ENCODE results near the gene ADAMTS17. TPM values are rescaled to one million over a fixed set of nuclear protein-coding genes. Genes with fewer than 3 reads are reported as not detected.

ADAMTS17 gene
- total and polyA plus RNA-seq, 2 experiments from 2014 or later, result 3.7 to 4.4 TPM

- no peak for TF ChIP-seq EZH2 (IDR thresholded peaks at IDR 0.05; ENCODE audit: borderline replicate concordance)
- TF ChIP-seq EZH2phosphoT487 (IDR thresholded peaks at IDR 0.05; ENCODE audit: low read depth, severe bottlenecking, unreplicated experiment), result no peak
- no peaks in the 10 kb centered on the region for H4K20me1 ChIP-seq (ENCODE audit: insufficient read depth, poor library complexity, severe bottlenecking)
- WGBS (ENCODE audit: low lambda C conversion rate, missing lambda C conversion rate), result 83% methylated on average over 11 of the region's 11 CpGs
Measured at GRCh38 chr15:100058458-100058857, 283.3 kb downstream of the ADAMTS17 start.

GRCh38 chr15:100057281-100057680, 284.5 kb downstream of the ADAMTS17 start:
- no peak overlapping the region for H3K27ac ChIP-seq
- H4K20me1 ChIP-seq (ENCODE audit: insufficient read depth, poor library complexity, severe bottlenecking), result no peaks in the 10 kb centered on the region
- 93% methylated on average over 8 of the region's 8 CpGs for WGBS (ENCODE audit: low lambda C conversion rate, missing lambda C conversion rate)
- H3K4me2 ChIP-seq, result no peak overlapping the region
- no peaks in the 10 kb centered on the region for H3K9me2 ChIP-seq (replicated peaks; ENCODE audit: insufficient read depth)
- H3K4me3 ChIP-seq, result no peak overlapping the region
- H3K9me3 ChIP-seq (ENCODE audit: low read depth), result no peaks in the 10 kb centered on the region
- no peak for DNase-seq (ENCODE audit: low spot score)
- no peaks in the 10 kb centered on the region for H3K36me3 ChIP-seq (replicated peaks; ENCODE audit: insufficient read depth, low read depth)
- no peaks in the 10 kb centered on the region for H3K27me3 ChIP-seq
- H3K79me2 ChIP-seq, result no peaks in the 10 kb centered on the region
- H2AFZ ChIP-seq, result no peak overlapping the region
- no peak for TF ChIP-seq CTCF (IDR thresholded peaks at IDR 0.05; ENCODE audit: poor library complexity)
- no peak for TF ChIP-seq EZH2phosphoT487 (IDR thresholded peaks at IDR 0.05; ENCODE audit: low read depth, severe bottlenecking, unreplicated experiment)
- no peak for TF ChIP-seq EZH2 (IDR thresholded peaks at IDR 0.05; ENCODE audit: borderline replicate concordance)
- no peaks in the 10 kb centered on the region for H3K4me1 ChIP-seq (ENCODE audit: insufficient read depth)

More at GRCh38 chr15:100058458-100058857, 283.3 kb downstream of the ADAMTS17 start:
- H3K4me1 ChIP-seq (ENCODE audit: insufficient read depth), result no peaks in the 10 kb centered on the region
- no peaks in the 10 kb centered on the region for H3K9me2 ChIP-seq (replicated peaks; ENCODE audit: insufficient read depth)
- H3K79me2 ChIP-seq, result no peaks in the 10 kb centered on the region
- no peaks in the 10 kb centered on the region for H3K36me3 ChIP-seq (replicated peaks; ENCODE audit: insufficient read depth, low read depth)
- H3K4me3 ChIP-seq, result no peak overlapping the region
- DNase-seq (ENCODE audit: low spot score), result no peak
- H2AFZ ChIP-seq, result no peak overlapping the region
- H3K4me2 ChIP-seq, result no peak overlapping the region
- no peaks in the 10 kb centered on the region for H3K9me3 ChIP-seq (ENCODE audit: low read depth)
- no peak overlapping the region for H3K27ac ChIP-seq
- no peaks in the 10 kb centered on the region for H3K27me3 ChIP-seq

GRCh38 chr15:100056411-100057072, 285.2 kb downstream of the ADAMTS17 start:
- no peaks in the 10 kb centered on the region for H3K36me3 ChIP-seq (replicated peaks; ENCODE audit: insufficient read depth, low read depth)
- H3K27me3 ChIP-seq, result no peaks in the 10 kb centered on the region
- H3K27ac ChIP-seq, result no peak overlapping the region
- 92% methylated on average over 12 of the region's 14 CpGs for WGBS (ENCODE audit: low lambda C conversion rate, missing lambda C conversion rate)
- TF ChIP-seq CTCF (IDR thresholded peaks at IDR 0.05; ENCODE audit: poor library complexity), result no peak
- TF ChIP-seq EZH2 (IDR thresholded peaks at IDR 0.05; ENCODE audit: borderline replicate concordance), result no peak
- TF ChIP-seq EZH2phosphoT487 (IDR thresholded peaks at IDR 0.05; ENCODE audit: low read depth, severe bottlenecking, unreplicated experiment), result no peak
- H2AFZ ChIP-seq, result no peak overlapping the region
- no peaks in the 10 kb centered on the region for H4K20me1 ChIP-seq (ENCODE audit: insufficient read depth, poor library complexity, severe bottlenecking)
- no peaks in the 10 kb centered on the region for H3K9me3 ChIP-seq (ENCODE audit: low read depth)
- H3K4me3 ChIP-seq, result no peak overlapping the region
- H3K4me1 ChIP-seq (ENCODE audit: insufficient read depth), result no peaks in the 10 kb centered on the region
- no peak overlapping the region for H3K4me2 ChIP-seq
- H3K79me2 ChIP-seq, result no peaks in the 10 kb centered on the region
- H3K9me2 ChIP-seq (replicated peaks; ENCODE audit: insufficient read depth), result no peaks in the 10 kb centered on the region
- DNase-seq (ENCODE audit: low spot score), result no peak

GRCh38 chr15:100055821-100056220, 286.0 kb downstream of the ADAMTS17 start:
- H3K4me1 ChIP-seq (ENCODE audit: insufficient read depth), result no peaks in the 10 kb centered on the region
- no peak for TF ChIP-seq CTCF (IDR thresholded peaks at IDR 0.05; ENCODE audit: poor library complexity)
- no peak for TF ChIP-seq EZH2phosphoT487 (IDR thresholded peaks at IDR 0.05; ENCODE audit: low read depth, severe bottlenecking, unreplicated experiment)
- no peak for TF ChIP-seq EZH2 (IDR thresholded peaks at IDR 0.05; ENCODE audit: borderline replicate concordance)
- no peak overlapping the region for H3K27ac ChIP-seq
- WGBS (ENCODE audit: low lambda C conversion rate, missing lambda C conversion rate), result 94% methylated on average over 2 of the region's 2 CpGs
- H3K27me3 ChIP-seq, result no peaks in the 10 kb centered on the region
- H2AFZ ChIP-seq, result no peak overlapping the region
- no peaks in the 10 kb centered on the region for H3K9me2 ChIP-seq (replicated peaks; ENCODE audit: insufficient read depth)
- no peak overlapping the region for H3K4me2 ChIP-seq
- H3K79me2 ChIP-seq, result no peaks in the 10 kb centered on the region
- no peaks in the 10 kb centered on the region for H3K9me3 ChIP-seq (ENCODE audit: low read depth)
- H3K4me3 ChIP-seq, result no peak overlapping the region
- no peak for DNase-seq (ENCODE audit: low spot score)
- H3K36me3 ChIP-seq (replicated peaks; ENCODE audit: insufficient read depth, low read depth), result no peaks in the 10 kb centered on the region
- H4K20me1 ChIP-seq (ENCODE audit: insufficient read depth, poor library complexity, severe bottlenecking), result no peaks in the 10 kb centered on the region

Data from hepatocyte (in vitro differentiated cells).